ENCODE results near the gene DAB2IP.

DAB2IP gene

GRCh38 chr9:121817476-121817875, 166.0 kb downstream of the DAB2IP start:
- Histone ChIP-seq H3K4me1 (ENCODE audit: insufficient read depth, low read length) (no peaks in the 10 kb centered on the region), H3K27me3 (ENCODE audit: control insufficient read depth in 1 of 2, insufficient read depth in 2 of 2, low read length in 2 of 2) (no peaks in the 10 kb centered on the region), H3K36me3 (ENCODE audit: insufficient read depth, low read length) (no peaks in the 10 kb centered on the region), H3K27ac (ENCODE audit: low read depth, low read length) (no peak overlapping the region), H3K9ac (ENCODE audit: low read length) (no peak overlapping the region), H3K4me3 (ENCODE audit: low read depth in 1 of 2, low read length in 2 of 2) (no peak overlapping the region), H3K9me3 (ENCODE audit: low read length) (no peaks in the 10 kb centered on the region)

GRCh38 chr9:121818016-121818661, 166.7 kb downstream of the DAB2IP start:
- H3K4me3 ChIP-seq (ENCODE audit: low read depth in 1 of 2, low read length in 2 of 2), result no peak overlapping the region
- no peaks in the 10 kb centered on the region for H3K27me3 ChIP-seq (ENCODE audit: control insufficient read depth in 1 of 2, insufficient read depth in 2 of 2, low read length in 2 of 2)
- no peak overlapping the region for H3K9ac ChIP-seq (ENCODE audit: low read length)
- H3K36me3 ChIP-seq (ENCODE audit: insufficient read depth, low read length), result no peaks in the 10 kb centered on the region
- H3K4me1 ChIP-seq (ENCODE audit: insufficient read depth, low read length), result no peaks in the 10 kb centered on the region
- H3K9me3 ChIP-seq (ENCODE audit: low read length), result no peaks in the 10 kb centered on the region
- H3K27ac ChIP-seq (ENCODE audit: low read depth, low read length), result no peak overlapping the region

- H3K9me3 ChIP-seq (ENCODE audit: low read length), result no peaks in the 10 kb centered on the region
- no peaks in the 10 kb centered on the region for H3K4me1 ChIP-seq (ENCODE audit: insufficient read depth, low read length)
- H3K9ac ChIP-seq (ENCODE audit: low read length), result no peak overlapping the region
- no peak overlapping the region for H3K27ac ChIP-seq (ENCODE audit: low read depth, low read length)
- no peak overlapping the region for H3K4me3 ChIP-seq (ENCODE audit: low read depth in 1 of 2, low read length in 2 of 2)
- H3K27me3 ChIP-seq (ENCODE audit: control insufficient read depth in 1 of 2, insufficient read depth in 2 of 2, low read length in 2 of 2), result no peaks in the 10 kb centered on the region
- H3K36me3 ChIP-seq (ENCODE audit: insufficient read depth, low read length), result no peaks in the 10 kb centered on the region
Observed at GRCh38 chr9:121818841-121819427, 167.5 kb downstream of the DAB2IP start.

- Histone ChIP-seq H3K36me3 (ENCODE audit: insufficient read depth, low read length) (no peaks in the 10 kb centered on the region), H3K4me1 (ENCODE audit: insufficient read depth, low read length) (no peaks in the 10 kb centered on the region), H3K9me3 (ENCODE audit: low read length) (no peaks in the 10 kb centered on the region), H3K27me3 (ENCODE audit: control insufficient read depth in 1 of 2, insufficient read depth in 2 of 2, low read length in 2 of 2) (no peaks in the 10 kb centered on the region), H3K27ac (ENCODE audit: low read depth, low read length) (no peak overlapping the region), H3K4me3 (ENCODE audit: low read depth in 1 of 2, low read length in 2 of 2) (no peak overlapping the region), H3K9ac (ENCODE audit: low read length) (no peak overlapping the region)
Observed at GRCh38 chr9:121819428-121820231, 168.2 kb downstream of the DAB2IP start.

- no peak overlapping the region for H3K27ac ChIP-seq (ENCODE audit: low read depth, low read length)
- H3K9ac ChIP-seq (ENCODE audit: low read length), result no peak overlapping the region
- no peaks in the 10 kb centered on the region for H3K9me3 ChIP-seq (ENCODE audit: low read length)
- no peak overlapping the region for H3K4me3 ChIP-seq (ENCODE audit: low read depth in 1 of 2, low read length in 2 of 2)
- no peaks in the 10 kb centered on the region for H3K27me3 ChIP-seq (ENCODE audit: control insufficient read depth in 1 of 2, insufficient read depth in 2 of 2, low read length in 2 of 2)
- H3K36me3 ChIP-seq (ENCODE audit: insufficient read depth, low read length), result no peaks in the 10 kb centered on the region
- no peaks in the 10 kb centered on the region for H3K4me1 ChIP-seq (ENCODE audit: insufficient read depth, low read length)
Observed at GRCh38 chr9:121820286-121821005, 169.0 kb downstream of the DAB2IP start.

GRCh38 chr9:121821326-121821725, 169.9 kb downstream of the DAB2IP start:
- H3K9ac ChIP-seq (ENCODE audit: low read length), result no peak overlapping the region

GRCh38 chr9:121822093-121823085, 171.0 kb downstream of the DAB2IP start:
- Histone ChIP-seq H3K4me3 (ENCODE audit: low read depth in 1 of 2, low read length in 2 of 2) (no peak overlapping the region), H3K27me3 (ENCODE audit: control insufficient read depth in 1 of 2, insufficient read depth in 2 of 2, low read length in 2 of 2) (no peaks in the 10 kb centered on the region), H3K36me3 (ENCODE audit: insufficient read depth, low read length) (no peaks in the 10 kb centered on the region), H3K9me3 (ENCODE audit: low read length) (no peaks in the 10 kb centered on the region), H3K9ac (ENCODE audit: low read length) (no peak overlapping the region), H3K4me1 (ENCODE audit: insufficient read depth, low read length) (no peaks in the 10 kb centered on the region), H3K27ac (ENCODE audit: low read depth, low read length) (no peak overlapping the region)

More at GRCh38 chr9:121821326-121821725, 169.9 kb downstream of the DAB2IP start:
- H3K9me3 ChIP-seq (ENCODE audit: low read length), result no peaks in the 10 kb centered on the region
- H3K27ac ChIP-seq (ENCODE audit: low read depth, low read length), result no peak overlapping the region
- H3K4me3 ChIP-seq (ENCODE audit: low read depth in 1 of 2, low read length in 2 of 2), result no peak overlapping the region
- no peaks in the 10 kb centered on the region for H3K36me3 ChIP-seq (ENCODE audit: insufficient read depth, low read length)
- H3K27me3 ChIP-seq (ENCODE audit: control insufficient read depth in 1 of 2, insufficient read depth in 2 of 2, low read length in 2 of 2), result no peaks in the 10 kb centered on the region
- no peaks in the 10 kb centered on the region for H3K4me1 ChIP-seq (ENCODE audit: insufficient read depth, low read length)

- no peaks in the 10 kb centered on the region for H3K36me3 ChIP-seq (ENCODE audit: insufficient read depth, low read length)
- no peak overlapping the region for H3K4me3 ChIP-seq (ENCODE audit: low read depth in 1 of 2, low read length in 2 of 2)
- H3K27ac ChIP-seq (ENCODE audit: low read depth, low read length), result no peak overlapping the region
- no peaks in the 10 kb centered on the region for H3K4me1 ChIP-seq (ENCODE audit: insufficient read depth, low read length)
- H3K9ac ChIP-seq (ENCODE audit: low read length), result no peak overlapping the region
- no peaks in the 10 kb centered on the region for H3K27me3 ChIP-seq (ENCODE audit: control insufficient read depth in 1 of 2, insufficient read depth in 2 of 2, low read length in 2 of 2)
- no peaks in the 10 kb centered on the region for H3K9me3 ChIP-seq (ENCODE audit: low read length)
Observed at GRCh38 chr9:121823451-121824169, 172.2 kb downstream of the DAB2IP start.

- Histone ChIP-seq H3K4me3 (ENCODE audit: low read depth in 1 of 2, low read length in 2 of 2) (no peak overlapping the region), H3K27me3 (ENCODE audit: control insufficient read depth in 1 of 2, insufficient read depth in 2 of 2, low read length in 2 of 2) (no peaks in the 10 kb centered on the region), H3K4me1 (ENCODE audit: insufficient read depth, low read length) (no peaks in the 10 kb centered on the region), H3K27ac (ENCODE audit: low read depth, low read length) (no peak overlapping the region), H3K9me3 (ENCODE audit: low read length) (no peaks in the 10 kb centered on the region), H3K9ac (ENCODE audit: low read length) (no peak overlapping the region), H3K36me3 (ENCODE audit: insufficient read depth, low read length) (no peaks in the 10 kb centered on the region)
Observed at GRCh38 chr9:121824651-121825030, 173.2 kb downstream of the DAB2IP start.

GRCh38 chr9:121825031-121825691, 173.7 kb downstream of the DAB2IP start:
- H3K27ac ChIP-seq (ENCODE audit: low read depth, low read length), result no peak overlapping the region
- no peaks in the 10 kb centered on the region for H3K9me3 ChIP-seq (ENCODE audit: low read length)
- no peaks in the 10 kb centered on the region for H3K27me3 ChIP-seq (ENCODE audit: control insufficient read depth in 1 of 2, insufficient read depth in 2 of 2, low read length in 2 of 2)
- no peaks in the 10 kb centered on the region for H3K36me3 ChIP-seq (ENCODE audit: insufficient read depth, low read length)
- H3K4me1 ChIP-seq (ENCODE audit: insufficient read depth, low read length), result no peaks in the 10 kb centered on the region
- no peak overlapping the region for H3K4me3 ChIP-seq (ENCODE audit: low read depth in 1 of 2, low read length in 2 of 2)
- H3K9ac ChIP-seq (ENCODE audit: low read length), result no peak overlapping the region

Measured in muscle layer of colon (tissue), 2 donors.